HG02623 (cell line): ENCODE data around the gene TLK1.
"Not testable (repeated sequence)": the region's sequence is repeated elsewhere in the genome, so short reads cannot be mapped to it uniquely, and the experiment has no call there.

Source experiments
- ATAC-seq: cut with Tn5 transposase; IDR thresholded peaks from one replicate; pipeline ENCODE4 v1.9.1; 2021; ENCODE audit warnings: moderate library complexity; ENCODE audit not compliant: unreplicated experiment

TLK1 gene

GRCh38 chr2:171146633-171147032, 14.1 kb downstream of the TLK1 start:
- no peak for ATAC-seq

GRCh38 chr2:171146071-171146470, 14.6 kb downstream of the TLK1 start:
- ATAC-seq: no peak

- no peak for ATAC-seq
Observed at GRCh38 chr2:171143670-171144062, 17.0 kb downstream of the TLK1 start.

- ATAC-seq: no peak
Observed at GRCh38 chr2:171142398-171142797, 18.3 kb downstream of the TLK1 start.

- no peak for ATAC-seq
Observed at GRCh38 chr2:171141320-171141719, 19.4 kb downstream of the TLK1 start.

GRCh38 chr2:171139860-171140259, 20.8 kb downstream of the TLK1 start:
- ATAC-seq: no peak

GRCh38 chr2:171136024-171136423, 24.7 kb downstream of the TLK1 start:
- peak; percentile 80 for ATAC-seq

GRCh38 chr2:171134624-171135230, 26.0 kb downstream of the TLK1 start:
- no peak for ATAC-seq

- ATAC-seq: no peak
Observed at GRCh38 chr2:171132086-171132485, 28.6 kb downstream of the TLK1 start.

GRCh38 chr2:171128461-171128860, 32.2 kb downstream of the TLK1 start:
- ATAC-seq: no peak

GRCh38 chr2:171124541-171124940, 36.2 kb downstream of the TLK1 start:
- no peak for ATAC-seq

GRCh38 chr2:171109571-171109970, 51.1 kb downstream of the TLK1 start:
- ATAC-seq: no peak

GRCh38 chr2:171109020-171109419, 51.7 kb downstream of the TLK1 start:
- no peak for ATAC-seq

GRCh38 chr2:171107803-171108202, 52.9 kb downstream of the TLK1 start:
- no peak for ATAC-seq

GRCh38 chr2:171104379-171104778, 56.3 kb downstream of the TLK1 start:
- no peak for ATAC-seq

GRCh38 chr2:171102802-171103201, 57.9 kb downstream of the TLK1 start:
- ATAC-seq: no peak

- ATAC-seq: no peak
Observed at GRCh38 chr2:171100370-171100769, 60.3 kb downstream of the TLK1 start.

GRCh38 chr2:171098607-171099006, 62.1 kb downstream of the TLK1 start:
- ATAC-seq: no peak

- no peak for ATAC-seq
Observed at GRCh38 chr2:171095014-171095582, 65.6 kb downstream of the TLK1 start.

GRCh38 chr2:171091517-171091916, 69.2 kb downstream of the TLK1 start:
- ATAC-seq: not testable (repeated sequence)

GRCh38 chr2:171089489-171089888, 71.2 kb downstream of the TLK1 start:
- no peak for ATAC-seq

- ATAC-seq: no peak
Observed at GRCh38 chr2:171088057-171088834, 72.4 kb downstream of the TLK1 start.
